ENCODE measurements around the gene UNCX. TPM values are rescaled to one million over a fixed set of nuclear protein-coding genes. Genes with fewer than 3 reads are reported as not detected.

UNCX gene
- total and polyA plus RNA-seq, 12 donors = not detected

GRCh38 chr7:1214516-1214915 is 18.2 kb upstream of the UNCX start:
- no peaks in the 10 kb centered on the region for H3K9me3 ChIP-seq (replicated peaks in 1 of 3)
- intact Hi-C loops (cut with DNase I) = no loop called here
- TF ChIP-seq POLR2A (IDR thresholded peaks at IDR 0.05) = no peak
- TF ChIP-seq CTCF (IDR thresholded peaks at IDR 0.05) = no peak
- H3K4me1 ChIP-seq (replicated peaks in 1 of 2) = no peaks in the 10 kb centered on the region
- 54 to 76% (median 70%) methylated on average over 10 to 18 of the region's 18 CpGs for whole genome bisulfite sequencing, 4 donors
- H3K27me3 ChIP-seq = peaks cover 47% of the 10 kb centered on the region
- no peaks in the 10 kb centered on the region for H3K36me3 ChIP-seq (replicated peaks in 1 of 2)
- H3K27ac ChIP-seq = no peak overlapping the region
- H3K4me3 ChIP-seq = no peak overlapping the region
- no peak for DNase-seq

- Histone ChIP-seq H3K27me3 (peaks cover 46% of the 10 kb centered on the region), H3K36me3 (replicated peaks in 1 of 2) (no peaks in the 10 kb centered on the region), H3K4me1 (replicated peaks in 1 of 2) (no peaks in the 10 kb centered on the region), H3K9me3 (replicated peaks in 1 of 3) (no peaks in the 10 kb centered on the region), H3K27ac (no peak overlapping the region), H3K4me3 (no peak overlapping the region)
- 57 to 76% (median 67%) methylated on average over 19 to 24 of the region's 24 CpGs for WGBS, 4 donors
- DNase-seq = no peak
- intact Hi-C loops (cut with DNase I) = no loop called here
- no peak for TF ChIP-seq CTCF (IDR thresholded peaks at IDR 0.05)
- TF ChIP-seq POLR2A (IDR thresholded peaks at IDR 0.05) = no peak
Observed at GRCh38 chr7:1218541-1219165, 14.0 kb upstream of the UNCX start.

GRCh38 chr7:1219498-1219897 is 13.2 kb upstream of the UNCX start:
- no peaks in the 10 kb centered on the region for H3K9me3 ChIP-seq (replicated peaks in 1 of 3)
- WGBS, 4 donors = 54 to 75% (median 64%) methylated on average over 9 of the region's 9 CpGs
- no peak for DNase-seq
- H3K36me3 ChIP-seq (replicated peaks in 1 of 2) = no peaks in the 10 kb centered on the region
- H3K4me3 ChIP-seq = no peak overlapping the region
- peaks cover 49% of the 10 kb centered on the region for H3K27me3 ChIP-seq
- H3K4me1 ChIP-seq (replicated peaks in 1 of 2) = no peaks in the 10 kb centered on the region
- TF ChIP-seq POLR2A (IDR thresholded peaks at IDR 0.05) (no peak), CTCF (IDR thresholded peaks at IDR 0.05) (no peak)
- H3K27ac ChIP-seq = no peak overlapping the region
- intact Hi-C loops (cut with DNase I) = no loop called here

- no peak for DNase-seq
- 53 to 63% (median 56%) methylated on average over 13 of the region's 13 CpGs for WGBS, 4 donors
- no peak overlapping the region for H3K4me3 ChIP-seq
- H3K4me1 ChIP-seq (replicated peaks in 1 of 2) = no peaks in the 10 kb centered on the region
- H3K9me3 ChIP-seq (replicated peaks in 1 of 3) = no peaks in the 10 kb centered on the region
- intact Hi-C loops (cut with DNase I) = no loop called here
- no peak overlapping the region for H3K27ac ChIP-seq
- H3K27me3 ChIP-seq = peaks cover 49% of the 10 kb centered on the region
- TF ChIP-seq POLR2A (IDR thresholded peaks at IDR 0.05) (no peak), CTCF (IDR thresholded peaks at IDR 0.05) (no peak)
- H3K36me3 ChIP-seq (replicated peaks in 1 of 2) = no peaks in the 10 kb centered on the region
Observed at GRCh38 chr7:1220000-1220726, 12.5 kb upstream of the UNCX start.

Measured in adrenal gland (tissue), 12 donors.